Neural cell (in vitro differentiated cells): ENCODE results near the gene GSK3A.

Source experiments
- CTCF ChIP-seq: fragments of 450-650 bp; IDR thresholded peaks from 2 replicates; pipeline ENCODE4 v1.5.1; 2014; ENCODE audit warnings: antibody characterized with exemption, mild to moderate bottlenecking, moderate library complexity; ENCODE audit not compliant: poor library complexity, severe bottlenecking
- EP300 ChIP-seq: fragments of 450-650 bp; conservative IDR thresholded peaks from 2 replicates; pipeline ENCODE4 v1.6.1; 2014; ENCODE audit warnings: antibody characterized with exemption, mild to moderate bottlenecking, moderate library complexity; ENCODE audit not compliant: poor library complexity, severe bottlenecking
- EZH2 ChIP-seq: fragments of 200-600, 300-800 bp; shearing (Covaris generic), sonication (generic); IDR thresholded peaks from 2 replicates; pipeline ENCODE4 v1.6.1; 2014; ENCODE audit warnings: antibody characterized with exemption, low read length, borderline replicate concordance, mild to moderate bottlenecking; ENCODE audit not compliant: insufficient read depth, poor library complexity, severe bottlenecking
- SMC3 ChIP-seq: fragments of 450-650 bp; conservative IDR thresholded peaks from 2 replicates; pipeline ENCODE4 v1.6.1; 2014; ENCODE audit warnings: antibody characterized with exemption, mild to moderate bottlenecking, moderate library complexity; ENCODE audit not compliant: poor library complexity
- TAF1 ChIP-seq: IDR thresholded peaks from 2 replicates; pipeline ENCODE4 v1.6.1; 2012; ENCODE audit warnings: low read depth

- no peak for TF ChIP-seq EP300
- no peak for TF ChIP-seq CTCF
- TF ChIP-seq EZH2 = no peak
- no peak for TF ChIP-seq TAF1
- TF ChIP-seq SMC3 = no peak
Measured at GRCh38 chr19:42289556-42290041, 47.2 kb upstream of the GSK3A start.
